ENCODE results near the gene PRDM13.
A peak's percentile ranks its signal among the peaks of the same experiment; 100 is the strongest.
"Not testable (repeated sequence)": the region's sequence is repeated elsewhere in the genome, so short reads cannot be mapped to it uniquely, and the experiment has no call there.

The PRDM13 gene

GRCh38 chr6:99608059-99608885, 1.6 kb downstream of the PRDM13 start:
- Mint-ChIP-seq H3K4me1 (peaks cover 4% of the 10 kb centered on the region), H3K27me3 (peaks cover 23% of the 10 kb centered on the region), H3K4me3 (no peak overlapping the region), H3K36me3 (peaks cover 2% of the 10 kb centered on the region), H3K9me3 (no peaks in the 10 kb centered on the region), H3K27ac (peak overlapping the region; percentile 55)
- DNase-seq (ENCODE audit: low spot score in 2 of 2): no peak
- no peak for ATAC-seq (ENCODE audit: low read depth)

- H3K27me3 Mint-ChIP-seq: peaks cover 23% of the 10 kb centered on the region
- no peak for ATAC-seq (ENCODE audit: low read depth)
Observed at GRCh38 chr6:99608886-99609482, 2.4 kb downstream of the PRDM13 start.

GRCh38 chr6:99609905-99610489, 3.4 kb downstream of the PRDM13 start:
- no peak for DNase-seq (ENCODE audit: low spot score in 2 of 2)
- ATAC-seq (ENCODE audit: low read depth): no peak
- no peaks in the 10 kb centered on the region for H3K9me3 Mint-ChIP-seq
- peaks cover 24% of the 10 kb centered on the region for H3K27me3 Mint-ChIP-seq
- peaks cover 2% of the 10 kb centered on the region for H3K4me1 Mint-ChIP-seq
- H3K36me3 Mint-ChIP-seq: peaks cover 2% of the 10 kb centered on the region
- no peak overlapping the region for H3K27ac Mint-ChIP-seq
- no peak overlapping the region for H3K4me3 Mint-ChIP-seq

More at GRCh38 chr6:99608886-99609482, 2.4 kb downstream of the PRDM13 start:
- H3K36me3 Mint-ChIP-seq: peaks cover 2% of the 10 kb centered on the region
- peaks cover 4% of the 10 kb centered on the region for H3K4me1 Mint-ChIP-seq
- no peak overlapping the region for H3K27ac Mint-ChIP-seq
- DNase-seq (ENCODE audit: low spot score in 2 of 2): no peak
- H3K9me3 Mint-ChIP-seq: no peaks in the 10 kb centered on the region
- H3K4me3 Mint-ChIP-seq: no peak overlapping the region

GRCh38 chr6:99611148-99611547, 4.5 kb downstream of the PRDM13 start:
- Mint-ChIP-seq H3K4me1 (no peaks in the 10 kb centered on the region), H3K36me3 (peaks cover 2% of the 10 kb centered on the region), H3K27me3 (peaks cover 25% of the 10 kb centered on the region), H3K27ac (no peak overlapping the region), H3K4me3 (no peak overlapping the region), H3K9me3 (no peaks in the 10 kb centered on the region)
- no peak for DNase-seq (ENCODE audit: low spot score in 2 of 2)
- ATAC-seq (ENCODE audit: low read depth): no peak

GRCh38 chr6:99612551-99613408, 6.1 kb downstream of the PRDM13 start:
- no peaks in the 10 kb centered on the region for H3K9me3 Mint-ChIP-seq
- H3K27me3 Mint-ChIP-seq: peaks cover 22% of the 10 kb centered on the region
- H3K4me3 Mint-ChIP-seq: peak overlapping the region; percentile 27
- no peak for ATAC-seq (ENCODE audit: low read depth)
- no peak overlapping the region for H3K27ac Mint-ChIP-seq
- no peaks in the 10 kb centered on the region for H3K4me1 Mint-ChIP-seq
- peaks cover 2% of the 10 kb centered on the region for H3K36me3 Mint-ChIP-seq
- DNase-seq (ENCODE audit: low spot score in 2 of 2): peak in 1 of 2 donors; percentile 13

- Mint-ChIP-seq H3K27ac (no peak overlapping the region), H3K27me3 (peaks cover 22% of the 10 kb centered on the region), H3K4me1 (no peaks in the 10 kb centered on the region), H3K9me3 (no peaks in the 10 kb centered on the region), H3K4me3 (peak overlapping the region; percentile 71), H3K36me3 (peaks cover 2% of the 10 kb centered on the region)
- peak in 1 of 2 donors; percentile 36 for DNase-seq (ENCODE audit: low spot score in 2 of 2)
- ATAC-seq (ENCODE audit: low read depth): peak; percentile 59
Observed at GRCh38 chr6:99613409-99613704, 6.7 kb downstream of the PRDM13 start.

GRCh38 chr6:99613705-99614429, 7.2 kb downstream of the PRDM13 start:
- Mint-ChIP-seq H3K4me3 (peak overlapping the region; percentile 71), H3K36me3 (peaks cover 2% of the 10 kb centered on the region), H3K4me1 (no peaks in the 10 kb centered on the region), H3K27me3 (peaks cover 21% of the 10 kb centered on the region), H3K9me3 (no peaks in the 10 kb centered on the region), H3K27ac (no peak overlapping the region)
- peak in 1 of 2 donors; percentile 49 for DNase-seq (ENCODE audit: low spot score in 2 of 2)
- ATAC-seq (ENCODE audit: low read depth): peak; percentile 51

GRCh38 chr6:99614430-99615186, 8.0 kb downstream of the PRDM13 start:
- no peaks in the 10 kb centered on the region for H3K9me3 Mint-ChIP-seq
- H3K27ac Mint-ChIP-seq: no peak overlapping the region
- peaks cover 17% of the 10 kb centered on the region for H3K27me3 Mint-ChIP-seq
- no peaks in the 10 kb centered on the region for H3K4me1 Mint-ChIP-seq
- H3K4me3 Mint-ChIP-seq: peak overlapping the region; percentile 71
- ATAC-seq (ENCODE audit: low read depth) (peak; percentile 31), DNase-seq (ENCODE audit: low spot score in 2 of 2) (peak in 1 of 2 donors; percentile 29)
- no peaks in the 10 kb centered on the region for H3K36me3 Mint-ChIP-seq

- peaks cover 26% of the 10 kb centered on the region for H3K27me3 Mint-ChIP-seq
- no peaks in the 10 kb centered on the region for H3K4me1 Mint-ChIP-seq
- H3K4me3 Mint-ChIP-seq: no peak overlapping the region
- ATAC-seq (ENCODE audit: low read depth): no peak
- H3K36me3 Mint-ChIP-seq: no peaks in the 10 kb centered on the region
- no peak for DNase-seq (ENCODE audit: low spot score in 2 of 2)
- H3K9me3 Mint-ChIP-seq: no peaks in the 10 kb centered on the region
- H3K27ac Mint-ChIP-seq: no peak overlapping the region
Observed at GRCh38 chr6:99617131-99617530, 10.5 kb downstream of the PRDM13 start.

GRCh38 chr6:99618649-99619408, 12.2 kb downstream of the PRDM13 start:
- H3K27ac Mint-ChIP-seq: no peak overlapping the region
- H3K27me3 Mint-ChIP-seq: peaks cover 29% of the 10 kb centered on the region
- H3K4me3 Mint-ChIP-seq: no peak overlapping the region
- H3K36me3 Mint-ChIP-seq: no peaks in the 10 kb centered on the region
- ATAC-seq (ENCODE audit: low read depth): no peak
- H3K4me1 Mint-ChIP-seq: no peaks in the 10 kb centered on the region
- no peak for DNase-seq (ENCODE audit: low spot score in 2 of 2)
- no peaks in the 10 kb centered on the region for H3K9me3 Mint-ChIP-seq

GRCh38 chr6:99619409-99619762, 12.8 kb downstream of the PRDM13 start:
- Mint-ChIP-seq H3K27ac (no peak overlapping the region), H3K9me3 (no peaks in the 10 kb centered on the region), H3K4me3 (no peak overlapping the region), H3K36me3 (no peaks in the 10 kb centered on the region), H3K4me1 (no peaks in the 10 kb centered on the region), H3K27me3 (peaks cover 31% of the 10 kb centered on the region)
- ATAC-seq (ENCODE audit: low read depth) (no peak), DNase-seq (ENCODE audit: low spot score in 2 of 2) (no peak)

GRCh38 chr6:99622044-99622443, 15.4 kb downstream of the PRDM13 start:
- not testable (repeated sequence) for ATAC-seq (ENCODE audit: low read depth); H3K9me3 Mint-ChIP-seq; H3K36me3 Mint-ChIP-seq; H3K4me3 Mint-ChIP-seq; H3K4me1 Mint-ChIP-seq; H3K27ac Mint-ChIP-seq; DNase-seq (ENCODE audit: low spot score in 2 of 2)
- peaks cover 30% of the 10 kb centered on the region for H3K27me3 Mint-ChIP-seq
